Fibroblast of upper back skin (primary cell): Measurements from ENCODE around the gene OBP2B.
"Not testable (repeated sequence)": the region's sequence is repeated elsewhere in the genome, so short reads cannot be mapped to it uniquely, and the experiment has no call there.

Experiments
- DNase-seq: peaks from one replicate; pipeline ENCODE4 v3.0.0-alpha.2; 2013

OBP2B gene

DNA sequence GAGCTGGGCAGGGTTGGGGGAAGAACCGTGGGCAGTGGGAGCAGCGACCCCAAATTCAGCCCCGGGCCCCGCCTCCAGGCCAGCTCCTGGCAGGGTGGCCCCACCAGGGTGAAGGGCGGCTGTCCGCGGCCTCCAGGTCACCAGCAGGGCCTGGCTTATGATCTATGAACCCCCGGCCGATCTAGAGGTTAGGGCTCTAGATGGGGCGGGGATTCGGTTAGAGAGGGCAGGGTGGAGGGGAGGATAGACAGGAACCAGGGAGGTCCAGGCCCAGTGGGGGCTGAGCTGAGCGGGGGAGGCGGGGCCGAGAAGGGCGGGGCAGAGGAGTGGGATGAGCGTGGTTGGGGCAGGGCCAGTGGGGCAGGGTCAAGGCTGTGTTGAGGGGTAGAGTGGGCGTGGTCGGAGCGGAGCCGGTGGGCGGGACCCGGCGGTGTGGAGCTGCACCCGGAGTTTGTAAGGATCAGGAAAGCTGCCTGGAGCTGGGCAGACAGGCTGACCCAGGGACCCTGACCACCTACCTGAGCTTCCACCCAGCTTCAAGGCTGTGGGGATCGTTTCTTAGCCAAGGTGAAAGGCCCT, 29.3 kb upstream of the OBP2B start:
- DNase-seq, result peak; percentile 41

GRCh38 chr9:133237035-133237731, 28.1 kb upstream of the OBP2B start:
- peak; percentile 3 for DNase-seq

DNA sequence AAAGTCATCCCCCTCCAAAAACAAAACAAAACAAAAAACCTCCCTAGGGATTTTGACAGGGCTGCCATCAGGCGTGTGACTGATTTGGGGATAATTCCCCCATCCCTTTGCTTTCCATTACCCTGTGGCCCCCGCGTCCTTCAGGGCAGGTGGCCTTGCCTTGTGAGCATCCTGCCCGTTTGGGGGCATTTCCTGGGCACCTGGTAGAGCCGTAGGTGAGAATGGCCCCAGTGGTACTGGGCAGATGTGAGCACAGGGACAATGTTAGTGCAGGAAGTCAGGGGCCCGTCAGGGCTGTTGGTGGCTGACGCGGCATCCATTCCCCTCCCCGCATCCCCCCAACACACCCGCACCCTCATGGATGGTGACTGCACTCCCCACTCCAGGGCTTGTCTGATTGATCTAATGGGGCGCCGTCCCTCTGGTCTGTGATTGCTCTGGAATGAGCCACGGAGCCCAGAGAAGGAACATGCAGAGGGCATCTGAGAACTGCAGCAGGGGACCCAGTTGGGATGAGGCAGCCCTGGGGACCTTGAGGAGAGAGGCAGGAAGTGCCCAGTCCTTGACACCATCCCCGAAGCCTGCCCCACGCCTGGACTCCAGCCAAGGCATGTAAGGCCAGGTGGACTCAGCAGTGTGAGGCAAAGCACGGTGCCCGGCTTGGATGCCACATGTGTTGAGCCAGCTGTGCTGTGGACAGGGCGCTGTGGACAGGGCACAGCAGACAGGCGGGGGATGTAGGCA, 27.4 kb upstream of the OBP2B start:
- DNase-seq, result not testable (repeated sequence)

- DNase-seq, result no peak
Observed at GRCh38 chr9:133235549-133236222, 26.6 kb upstream of the OBP2B start.

DNA sequence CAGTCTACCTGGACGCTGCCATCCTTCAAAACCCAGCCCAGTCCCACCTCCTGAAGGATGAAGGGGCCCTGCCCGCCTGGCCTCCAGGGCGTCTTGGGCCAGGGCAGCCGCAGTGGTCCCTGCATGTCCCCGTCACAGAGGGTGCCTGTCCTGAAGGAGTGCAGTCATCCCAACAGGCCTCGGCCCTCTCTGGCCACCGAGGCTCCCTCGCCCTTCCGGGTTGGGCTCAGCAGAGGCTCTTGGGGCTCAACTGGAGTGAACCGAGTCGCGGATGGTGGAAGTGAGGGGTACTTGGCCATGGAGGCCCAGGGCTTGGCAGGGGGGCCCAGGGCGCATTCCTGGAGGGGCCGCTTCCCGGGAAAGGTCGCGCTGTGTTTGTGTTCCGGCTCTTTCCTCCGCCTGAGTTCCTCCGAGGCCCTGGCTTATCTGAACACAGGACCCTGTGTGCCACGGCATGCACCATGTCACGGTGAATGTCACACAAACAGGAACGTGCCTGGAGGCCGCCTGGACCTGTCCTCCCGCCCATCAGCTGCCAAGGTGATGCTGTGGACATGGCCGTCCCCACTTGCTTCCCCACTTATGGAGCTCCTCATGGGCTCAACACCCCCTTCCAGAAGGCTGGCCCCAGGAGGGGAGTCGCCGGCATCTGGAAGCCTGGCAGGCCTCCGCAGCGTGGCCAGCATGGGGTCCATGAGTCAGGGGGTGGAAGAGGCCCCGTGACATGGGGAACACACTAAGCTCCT, 25.7 kb upstream of the OBP2B start:
- DNase-seq, result no peak

GRCh38 chr9:133233681-133234432, 24.8 kb upstream of the OBP2B start:
- DNase-seq, result no peak

DNA sequence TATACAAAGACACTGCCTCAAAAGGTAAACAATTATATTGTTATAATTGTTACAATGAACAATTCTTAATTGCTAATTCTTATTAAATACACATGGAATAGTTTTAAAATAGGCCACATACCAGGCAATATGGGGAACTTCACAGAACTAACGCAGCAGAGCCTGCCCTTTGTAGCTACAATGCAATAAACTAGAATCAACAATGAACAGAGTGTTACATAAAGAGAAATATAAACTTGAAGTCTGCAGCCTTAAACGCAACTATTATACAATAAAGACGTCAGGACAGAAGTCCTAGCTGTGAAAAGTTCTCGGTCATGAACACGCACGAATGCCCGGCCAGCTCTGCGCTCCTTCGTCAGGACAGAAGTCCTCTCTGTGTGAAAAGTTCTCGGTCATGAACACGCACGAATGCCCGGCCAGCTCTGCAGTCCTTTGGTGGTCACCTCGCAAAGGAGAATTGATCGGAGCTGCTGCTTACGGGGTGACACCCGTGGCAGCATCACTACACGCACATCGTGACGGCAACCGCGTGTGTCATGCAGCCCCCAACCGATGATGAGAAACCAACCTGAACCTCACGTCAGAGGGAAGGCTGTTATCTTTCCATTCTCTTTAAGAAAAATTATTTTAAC, 23.0 kb upstream of the OBP2B start:
- DNase-seq, result not testable (repeated sequence)

- not testable (repeated sequence) for DNase-seq
Observed at GRCh38 chr9:133230514-133230913, 21.5 kb upstream of the OBP2B start.

- DNase-seq, result no peak
Observed at GRCh38 chr9:133230093-133230492, 21.0 kb upstream of the OBP2B start.

GRCh38 chr9:133228474-133229193, 19.6 kb upstream of the OBP2B start:
- not testable (repeated sequence) for DNase-seq

DNA sequence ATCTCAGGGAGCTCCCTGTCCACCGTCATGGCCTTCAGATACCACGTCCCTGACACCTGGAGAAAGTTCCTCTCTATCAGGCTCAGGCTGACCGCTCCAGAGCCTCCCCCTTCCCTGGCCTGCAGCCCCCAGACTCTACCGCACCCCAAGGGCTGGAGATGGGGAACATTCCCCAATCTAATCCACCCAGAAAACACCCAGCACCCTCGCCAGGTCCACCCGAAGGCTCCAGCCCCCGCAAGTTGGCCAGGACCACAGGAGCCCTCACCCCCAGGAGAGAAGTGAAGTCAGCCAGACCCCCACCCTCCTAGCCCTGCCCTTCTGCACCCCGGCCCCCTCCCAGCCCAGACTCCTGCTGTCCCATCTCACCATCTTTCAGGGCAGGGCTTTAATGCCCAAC, 18.9 kb upstream of the OBP2B start:
- not testable (repeated sequence) for DNase-seq

GRCh38 chr9:133227242-133227860, 18.3 kb upstream of the OBP2B start:
- DNase-seq, result no peak

- DNase-seq, result no peak
Observed at GRCh38 chr9:133226219-133227171, 17.4 kb upstream of the OBP2B start.

- no peak for DNase-seq
Observed at GRCh38 chr9:133225171-133226011, 16.3 kb upstream of the OBP2B start.

GRCh38 chr9:133224762-133225161, 15.7 kb upstream of the OBP2B start:
- no peak for DNase-seq

GRCh38 chr9:133223159-133223756, 14.2 kb upstream of the OBP2B start:
- DNase-seq, result not testable (repeated sequence)

- DNase-seq, result not testable (repeated sequence)
Observed at GRCh38 chr9:133221994-133222393, 12.9 kb upstream of the OBP2B start.
